Smooth muscle cell (in vitro differentiated cells): Measurements from ENCODE around the gene IGLL5. TPM values are rescaled to one million over a fixed set of nuclear protein-coding genes. Genes with fewer than 3 reads are reported as not detected.

Source experiments
- DNase-seq: peaks from one replicate; lab custom pipeline; 2025; ENCODE audit not compliant: unreplicated experiment; lab: John Stamatoyannopoulos, UW
- H2AFZ ChIP-seq: fragments of 200-600 bp; sonication (generic); 2 replicates; pipeline ENCODE4 v1.6.0; 2016; ENCODE audit warnings: antibody characterized with exemption, low read depth, mild to moderate bottlenecking
- H3F3A ChIP-seq: fragments of 200-600 bp; sonication (generic); 2 replicates; pipeline ENCODE4 v1.6.0; 2017; ENCODE audit warnings: antibody characterized with exemption, low read depth
- H3K27ac ChIP-seq: fragments of 200-600 bp; sonication (generic); 2 replicates; pipeline ENCODE4 v1.5.1; 2016; ENCODE audit warnings: low read depth, mild to moderate bottlenecking
- H3K27me3 ChIP-seq: fragments of 200-600 bp; sonication (generic); 2 replicates; pipeline ENCODE4 v1.6.1; 2016; ENCODE audit warnings: low read depth, mild to moderate bottlenecking
- H3K36me3 ChIP-seq: fragments of 200-600 bp; sonication (generic); 2 replicates; pipeline ENCODE4 v1.5.1; 2016; ENCODE audit warnings: low read depth
- H3K4me1 ChIP-seq: fragments of 200-600 bp; sonication (generic); 2 replicates; pipeline ENCODE4 v1.5.1; 2016; ENCODE audit warnings: low read depth
- H3K4me2 ChIP-seq: fragments of 200-600 bp; sonication (generic); 2 replicates; pipeline ENCODE4 v1.6.0; 2016; ENCODE audit warnings: mild to moderate bottlenecking
- H3K4me3 ChIP-seq: fragments of 200-600 bp; sonication (generic); 2 replicates; pipeline ENCODE4 v1.5.1; 2016; ENCODE audit warnings: mild to moderate bottlenecking
- H3K79me2 ChIP-seq: fragments of 200-600 bp; sonication (generic); 2 replicates; pipeline ENCODE4 v1.6.0; 2016; ENCODE audit warnings: low read depth, mild to moderate bottlenecking
- H3K9ac ChIP-seq: fragments of 200-600 bp; sonication (generic); 2 replicates; pipeline ENCODE4 v1.6.0; 2016; ENCODE audit warnings: low read depth
- H3K9me3 ChIP-seq: fragments of 200-600 bp; sonication (generic); replicated peaks from 2 replicates; pipeline ENCODE4 v1.5.1; 2016; ENCODE audit warnings: low read depth
- H4K20me1 ChIP-seq: fragments of 200-600 bp; sonication (generic); 2 replicates; pipeline ENCODE4 v1.6.0; 2016; ENCODE audit warnings: low read depth
- CTCF ChIP-seq: fragments of 200-600 bp; sonication (generic); IDR thresholded peaks from 2 replicates; pipeline ENCODE4 v1.5.1; 2017; ENCODE audit warnings: borderline replicate concordance, mild to moderate bottlenecking, antibody characterized with exemption; ENCODE audit not compliant: insufficient read depth, poor library complexity, severe bottlenecking
- WGBS: methylation state at CpG from one replicate; pipeline ENCODE4 v1.1.7; 2016; ENCODE audit warnings: low lambda C conversion rate; 5-methylcytosine and 5-hydroxymethylcytosine counted together
- polyA plus RNA-seq: library from polyadenylated mRNA; unstranded; fragments of >200 nt; fragmentation: Nextera tagmentation; extraction: Ambion mirVana; gene quantifications from 2 replicates; pipeline ENCODE4 v1.2.1, GENCODE V29; 2016
- total RNA-seq: library from RNA; depleted of rRNA; stranded (reverse); fragments of >200 nt; gene quantifications from 2 replicates; pipeline ENCODE4 v1.2.3, GENCODE V29; 2014

IGLL5 gene
- not detected in 2 replicates for total RNA-seq
- polyA plus RNA-seq = not detected in 2 replicates

- Histone ChIP-seq H3K9me3 (no peaks in the 10 kb centered on the region), H3K4me2 (no peak within 1 kb of the TSS), H3F3A (no peaks in the 10 kb centered on the region), H3K4me1 (no peaks in the 10 kb centered on the region), H2AFZ (no peak within 1 kb of the TSS), H3K4me3 (no peak within 1 kb of the TSS), H4K20me1 (no peaks in the 10 kb centered on the region), H3K27ac (no peak within 1 kb of the TSS), H3K79me2 (no peaks in the 10 kb centered on the region), H3K9ac (no peak within 1 kb of the TSS), H3K36me3 (no peaks in the 10 kb centered on the region), H3K27me3 (peaks cover 76% of the 10 kb centered on the region)
- DNase-seq = no peak
- 77% methylated on average over 14 of the region's 15 CpGs for WGBS
- TF ChIP-seq CTCF = no peak
Observed at GRCh38 chr22:22887621-22888503, at the start of gene IGLL5. Gene IGLL5, plus strand, starts transcription at chr22:22887816. Its CDS starts 238 bp downstream, at chr22:22888054.

GRCh38 chr22:22838148-22838786, 49.3 kb upstream of the IGLL5 start:
- H3K4me2 ChIP-seq = no peak overlapping the region
- H3K9ac ChIP-seq = no peak overlapping the region
- H3K36me3 ChIP-seq = no peaks in the 10 kb centered on the region
- no peaks in the 10 kb centered on the region for H3K9me3 ChIP-seq
- no peak for TF ChIP-seq CTCF
- no peak overlapping the region for H3K4me3 ChIP-seq
- DNase-seq = no peak
- H3F3A ChIP-seq = no peaks in the 10 kb centered on the region
- no peaks in the 10 kb centered on the region for H4K20me1 ChIP-seq
- no peak overlapping the region for H3K27ac ChIP-seq
- H3K27me3 ChIP-seq = peaks cover 45% of the 10 kb centered on the region
- H3K4me1 ChIP-seq = no peaks in the 10 kb centered on the region
- H2AFZ ChIP-seq = no peak overlapping the region
- WGBS = 88% methylated on average over 5 of the region's 5 CpGs
- H3K79me2 ChIP-seq = no peaks in the 10 kb centered on the region

GRCh38 chr22:22839570-22840314, 47.9 kb upstream of the IGLL5 start:
- Histone ChIP-seq H3K4me2 (no peak overlapping the region), H2AFZ (no peak overlapping the region), H3K79me2 (no peaks in the 10 kb centered on the region), H3K9ac (no peak overlapping the region), H3K4me3 (no peak overlapping the region), H3K36me3 (no peaks in the 10 kb centered on the region), H3K9me3 (no peaks in the 10 kb centered on the region), H3K4me1 (no peaks in the 10 kb centered on the region), H3F3A (no peaks in the 10 kb centered on the region), H3K27ac (no peak overlapping the region), H3K27me3 (peaks cover 40% of the 10 kb centered on the region), H4K20me1 (no peaks in the 10 kb centered on the region)
- DNase-seq = no peak
- 71% methylated on average over 6 of the region's 6 CpGs for WGBS
- no peak for TF ChIP-seq CTCF
